ENCODE measurements around the gene DUS2.
"Not testable (repeated sequence)": the region's sequence is repeated elsewhere in the genome, so short reads cannot be mapped to it uniquely, and the experiment has no call there.

Gene DUS2

GRCh38 chr16:68078701-68079375, 55.8 kb downstream of the DUS2 start:
- no peak for DNase-seq

GRCh38 chr16:68079376-68079625, 56.2 kb downstream of the DUS2 start:
- no peak for DNase-seq

DNA sequence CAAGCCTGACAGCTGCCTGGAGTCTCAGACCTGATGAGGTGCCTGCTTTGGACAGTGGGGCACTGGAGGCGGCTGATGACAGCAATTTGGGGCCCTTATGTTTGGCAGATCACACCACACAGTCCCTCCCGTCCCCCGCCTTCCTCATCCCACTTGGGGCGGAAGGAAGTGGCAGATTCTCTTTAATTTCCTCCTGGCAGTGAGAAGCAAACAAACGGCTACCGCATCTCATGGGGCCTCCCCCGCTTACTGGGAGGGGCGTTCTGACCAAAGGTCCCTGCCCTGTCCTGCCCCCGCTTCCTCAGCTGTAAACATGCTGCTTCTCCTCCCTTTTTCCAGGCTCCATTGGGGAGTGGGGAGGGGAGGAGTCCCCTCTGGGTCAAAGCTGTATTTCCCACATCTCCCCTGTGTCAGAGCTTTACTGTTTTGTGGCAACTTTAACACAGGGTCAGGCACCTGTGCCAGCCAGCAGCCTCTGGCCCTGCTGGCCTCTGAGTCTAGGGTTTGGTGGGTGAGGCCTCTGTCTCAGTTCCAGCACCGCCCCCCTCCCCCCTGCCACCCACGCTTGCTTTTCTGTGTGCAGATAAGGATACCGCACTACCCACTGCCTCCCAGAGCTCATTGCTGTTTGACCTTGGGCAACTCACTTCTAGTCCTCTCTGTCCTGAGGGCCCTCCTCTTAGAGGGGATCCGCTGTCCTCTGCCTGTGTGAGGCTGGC, 56.7 kb downstream of the DUS2 start:
- no peak for DNase-seq

- DNase-seq = no peak
Observed at GRCh38 chr16:68081861-68082628, 59.0 kb downstream of the DUS2 start.

DNA sequence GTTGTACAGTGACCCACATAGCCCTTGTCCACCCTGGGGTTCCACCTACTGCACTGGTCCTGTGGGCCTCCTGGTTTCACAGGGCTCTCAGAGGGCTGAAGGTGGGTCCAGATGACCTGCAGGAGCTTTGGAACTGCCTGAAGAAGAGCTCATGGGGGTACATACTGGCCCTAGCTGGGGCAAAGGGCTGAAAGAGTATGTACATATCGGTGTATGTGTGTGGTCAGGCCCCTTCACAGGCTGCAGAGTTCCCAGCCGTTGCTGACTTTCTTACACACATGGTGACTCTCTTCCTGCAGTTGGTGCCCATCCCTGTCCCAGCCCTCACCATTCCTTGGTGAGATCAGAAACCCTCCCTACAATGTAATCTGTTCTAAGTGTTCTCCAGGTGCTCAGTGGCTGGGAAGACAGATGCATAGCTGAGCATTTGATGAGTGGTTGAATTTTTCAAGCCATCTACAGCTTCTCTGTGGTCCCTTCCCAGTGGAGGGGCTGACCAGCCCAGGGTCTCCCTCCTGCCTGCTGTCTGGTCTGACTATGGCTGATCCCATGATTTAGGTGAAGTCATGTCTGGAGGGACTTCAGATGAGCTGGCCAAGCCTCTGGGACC, 59.6 kb downstream of the DUS2 start:
- no peak for DNase-seq

DNA sequence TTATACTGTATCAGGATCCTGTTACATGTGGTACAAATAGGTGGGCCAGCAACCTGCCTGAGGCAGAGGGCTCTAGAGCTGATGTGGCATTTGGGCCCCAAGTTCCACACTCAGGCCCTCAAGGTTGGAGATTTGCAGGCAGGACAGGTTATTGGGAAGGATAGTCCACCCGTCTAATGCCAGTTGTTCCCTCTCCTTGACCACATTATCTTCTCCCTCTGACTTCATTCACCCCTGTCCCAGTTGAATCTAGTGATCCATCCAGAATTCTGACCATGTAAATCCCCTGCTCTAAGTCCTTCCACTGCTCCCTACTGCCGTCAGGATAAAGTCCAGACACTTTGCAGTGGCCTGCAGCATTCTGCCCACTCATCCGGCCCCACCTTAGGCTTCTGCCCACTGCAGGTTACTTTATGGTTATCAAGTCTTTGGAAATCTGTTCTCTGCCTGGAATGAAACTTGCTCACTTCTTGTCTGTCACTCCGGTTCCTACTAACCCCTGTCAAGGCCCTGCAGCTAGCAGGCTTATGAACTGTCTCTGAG, 60.2 kb downstream of the DUS2 start:
- no peak for DNase-seq

DNA sequence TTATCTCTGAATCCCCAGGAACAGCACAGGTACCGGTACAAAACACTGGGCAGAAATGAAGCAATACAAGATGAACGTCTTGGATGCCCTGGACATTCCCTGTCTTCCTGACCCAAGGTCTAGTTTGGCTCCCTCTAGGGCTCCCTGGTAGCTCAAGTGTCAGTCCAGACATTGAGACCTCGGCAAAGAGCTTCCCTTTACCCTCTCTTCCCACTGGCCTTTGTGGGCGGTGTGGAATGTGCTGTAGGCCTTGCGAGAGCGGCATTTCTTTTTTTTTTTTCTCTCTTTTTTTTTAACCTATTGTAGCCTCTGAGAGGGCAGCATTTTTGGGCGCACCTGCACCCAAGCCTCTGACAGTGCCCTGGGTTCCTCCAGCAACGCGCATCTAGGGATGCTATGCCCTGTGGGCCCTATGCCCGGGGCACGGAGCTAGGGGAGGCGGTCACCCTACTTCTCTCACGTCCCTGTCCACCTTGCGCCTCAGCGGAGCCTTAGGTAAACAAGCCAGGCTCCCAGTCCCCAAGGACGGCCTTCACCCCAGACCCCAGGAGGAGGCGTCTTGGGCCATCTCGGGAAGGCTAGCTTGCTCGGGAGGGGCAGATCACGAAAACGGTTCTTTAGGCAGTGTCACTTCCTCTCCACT, 60.9 kb downstream of the DUS2 start:
- no peak for DNase-seq

DNA sequence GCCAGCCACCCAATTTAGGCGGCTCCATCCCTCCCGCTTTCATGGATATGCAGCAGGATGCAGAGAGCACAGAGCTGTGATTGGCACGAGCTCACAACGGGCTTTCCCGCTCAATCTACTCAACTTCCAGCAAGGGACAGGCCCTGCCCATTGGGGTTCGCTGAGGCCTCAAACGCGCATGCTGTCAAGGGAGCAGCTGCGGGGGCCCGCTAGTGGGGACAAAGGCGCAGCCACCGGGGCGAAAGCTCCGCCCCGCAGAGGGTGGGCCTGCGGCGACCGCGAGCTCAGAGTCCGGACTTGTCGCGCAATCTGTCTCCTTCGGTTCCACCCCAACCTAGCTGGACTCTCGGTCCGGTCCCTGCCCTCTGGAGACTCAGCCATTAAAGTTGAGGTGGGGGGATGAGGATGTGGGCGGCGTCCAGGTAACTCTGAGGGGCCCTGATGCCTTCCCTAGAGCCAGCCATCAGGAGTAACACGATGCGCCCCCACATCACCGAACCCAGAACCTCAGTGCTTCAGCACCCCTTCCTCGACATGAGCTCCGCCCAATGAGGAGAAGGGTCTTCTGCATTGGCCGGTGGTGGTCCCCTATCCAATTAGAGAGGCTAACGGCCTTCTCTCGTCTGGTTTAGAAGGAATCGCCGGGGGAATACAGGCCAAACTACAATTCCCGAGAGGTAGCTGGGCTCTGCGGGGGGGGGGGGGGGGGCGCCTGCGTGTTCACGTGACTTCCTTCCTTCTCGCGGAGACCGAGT, 61.6 kb downstream of the DUS2 start:
- DNase-seq = peak; percentile 75

- no peak for DNase-seq
Observed at GRCh38 chr16:68085259-68086071, 62.4 kb downstream of the DUS2 start, which contains the start of gene NFATC3. Gene NFATC3 (plus strand): TSS chr16:68085370. CDS start chr16:68085682, 312 bp downstream.

DNA sequence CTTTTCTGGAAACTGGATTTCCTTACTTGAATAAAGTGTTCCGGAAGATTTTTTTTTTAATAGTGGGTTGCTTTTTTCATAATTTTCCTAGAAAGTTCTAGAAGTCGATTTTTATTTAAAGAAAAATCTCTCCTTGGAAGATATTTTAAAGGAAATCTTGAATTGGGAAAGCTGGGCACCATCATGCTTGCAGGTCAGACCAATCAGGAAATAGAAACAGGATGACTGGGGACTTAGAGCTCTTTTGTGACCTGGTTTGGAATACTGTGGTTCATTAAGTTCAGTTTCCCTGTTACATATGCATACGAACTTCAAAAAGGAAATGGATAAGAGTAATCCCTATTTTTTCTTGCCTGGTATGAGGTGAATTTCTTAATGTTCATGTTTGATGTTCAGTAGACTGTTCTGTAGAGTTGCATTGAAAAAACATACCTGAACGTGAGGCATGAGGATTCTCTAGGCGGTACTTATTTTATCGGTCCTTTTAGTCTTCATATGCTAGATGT, 63.3 kb downstream of the DUS2 start:
- DNase-seq = no peak

- no peak for DNase-seq
Observed at GRCh38 chr16:68086860-68087268, 63.8 kb downstream of the DUS2 start.

GRCh38 chr16:68087688-68088087, 64.6 kb downstream of the DUS2 start:
- no peak for DNase-seq

GRCh38 chr16:68088130-68088972, 65.3 kb downstream of the DUS2 start:
- no peak for DNase-seq

DNA sequence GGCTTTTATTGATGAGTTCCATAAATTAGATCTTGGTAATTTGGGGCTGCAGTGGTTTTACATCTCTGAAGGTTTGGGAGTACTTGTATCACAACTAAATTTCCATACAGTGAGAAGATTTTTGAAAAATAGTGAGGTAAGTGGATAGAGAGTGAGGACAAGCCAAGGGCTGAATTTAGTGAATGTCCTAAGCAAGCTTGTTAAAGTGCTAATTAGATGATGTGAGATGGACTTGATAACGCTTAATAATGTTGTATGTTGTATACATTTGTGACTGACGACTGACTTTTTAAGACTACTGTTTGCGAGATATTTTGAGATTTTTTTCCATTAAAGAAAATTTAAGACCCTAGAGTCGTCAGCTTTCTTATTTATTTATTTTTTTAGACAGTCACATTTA, 66.0 kb downstream of the DUS2 start:
- DNase-seq = no peak

- DNase-seq = no peak
Observed at GRCh38 chr16:68090130-68090529, 67.0 kb downstream of the DUS2 start.

GRCh38 chr16:68090533-68090932, 67.4 kb downstream of the DUS2 start:
- DNase-seq = no peak

DNA sequence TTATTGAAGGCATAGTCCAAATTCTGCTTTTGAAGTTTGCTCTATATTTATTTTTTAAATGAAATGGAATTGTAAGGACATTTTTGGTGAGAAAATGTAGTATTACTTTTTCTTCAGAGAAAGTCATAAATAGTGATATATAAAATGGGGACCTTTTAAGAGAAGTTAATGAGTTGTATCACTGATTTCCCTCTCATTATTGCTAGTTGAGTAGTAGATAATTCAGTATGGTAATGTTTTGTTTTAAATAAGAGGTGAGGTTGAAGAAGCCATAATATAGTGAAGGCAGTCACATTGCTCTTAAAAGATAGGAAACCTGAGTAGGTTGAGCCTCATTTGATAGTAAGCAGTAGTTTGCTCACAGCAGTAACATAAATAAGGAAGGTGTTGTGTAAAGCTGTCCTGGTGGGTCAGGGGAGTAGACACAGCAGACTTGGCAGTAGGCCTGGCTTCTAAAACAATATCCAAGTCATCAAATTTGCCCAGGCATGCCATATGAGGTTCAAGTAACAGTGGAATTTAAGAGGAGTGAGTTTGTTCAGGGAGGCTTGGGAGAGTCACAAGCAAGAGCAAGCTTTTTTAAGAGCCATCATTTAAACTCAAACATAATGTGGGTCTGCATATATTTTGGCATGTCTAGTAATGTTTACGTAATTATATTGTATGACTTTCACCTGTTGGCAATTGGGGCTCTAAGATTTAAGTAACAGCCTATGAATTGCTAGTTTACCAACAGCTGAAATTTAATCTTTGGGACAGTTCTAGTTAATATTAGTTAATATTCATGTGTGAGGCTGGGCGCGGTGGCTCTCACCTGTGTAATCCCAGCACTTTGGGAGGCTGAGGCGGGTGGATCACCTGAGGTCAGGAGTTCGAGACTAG, 68.5 kb downstream of the DUS2 start:
- DNase-seq = no peak

DNA sequence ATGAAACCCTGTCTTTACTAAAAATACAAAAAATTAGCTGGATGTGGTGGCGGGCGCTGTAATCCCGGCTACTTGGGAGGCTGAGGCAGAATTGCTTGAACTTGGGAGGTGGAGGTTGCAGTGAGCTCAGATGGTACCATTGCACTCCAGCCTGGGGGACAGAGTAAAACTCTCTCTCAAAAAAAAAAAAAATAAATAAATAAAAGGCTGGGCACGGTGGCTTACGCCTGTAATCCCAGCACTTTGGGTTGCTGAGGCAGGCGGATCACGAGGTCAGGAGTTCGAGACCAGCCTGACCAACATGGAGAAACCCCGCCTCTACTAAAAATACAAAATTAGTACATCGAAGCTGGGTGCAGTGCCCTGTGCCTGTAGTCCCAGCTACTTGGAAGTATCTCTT, 69.2 kb downstream of the DUS2 start:
- not testable (repeated sequence) for DNase-seq

Data from NCI-H524 treated with DMSO at 0.1 percent for 48 hours (cell line).